HG03558 (cell line): ENCODE measurements around the gene MAST1.
"Not testable (repeated sequence)": the region's sequence is repeated elsewhere in the genome, so short reads cannot be mapped to it uniquely, and the experiment has no call there.

Experiments
- ATAC-seq: cut with Tn5 transposase; IDR thresholded peaks from one replicate; pipeline ENCODE4 v1.9.1; 2021; ENCODE audit warnings: moderate number of reproducible peaks; ENCODE audit not compliant: unreplicated experiment; ENCODE audit errors: extremely low read depth

The MAST1 gene

GRCh38 chr19:12800466-12800770 is 37.9 kb upstream of the MAST1 start:
- ATAC-seq = no peak

DNA sequence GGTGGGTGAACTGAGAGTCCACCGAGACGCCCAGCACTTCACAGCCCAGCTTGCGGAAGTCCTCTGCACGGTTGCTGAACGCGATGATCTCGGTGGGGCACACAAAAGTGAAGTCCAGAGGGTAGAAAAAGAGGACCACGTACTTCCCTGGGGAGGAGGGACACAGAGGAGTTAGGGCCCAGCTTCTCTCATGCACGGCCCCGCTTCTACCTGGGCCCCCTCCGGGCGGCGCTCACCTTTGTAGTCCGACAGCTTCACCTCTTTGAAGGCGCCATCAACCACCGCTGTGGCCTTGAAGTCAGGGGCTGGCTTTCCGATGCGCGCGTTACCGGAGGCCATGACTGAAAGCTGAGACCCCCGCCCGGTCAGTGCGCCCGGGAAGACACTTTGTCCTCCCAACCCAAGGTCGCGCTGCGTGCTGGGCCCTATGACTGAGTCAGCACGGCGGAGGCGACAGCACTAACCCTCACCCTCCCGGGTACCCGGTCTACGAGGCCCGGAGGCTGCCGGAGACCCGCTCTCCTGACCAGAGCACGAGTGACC is 37.3 kb upstream of the MAST1 start:
- no peak for ATAC-seq

GRCh38 chr19:12801466-12802266 is 36.6 kb upstream of the MAST1 start, which contains the start of the genes PRDX2 and THSD8:
Gene PRDX2 (minus strand): TSS chr19:12801800. CDS start chr19:12801261, 539 bp downstream.
Gene THSD8 (plus strand): TSS chr19:12802069. CDS start chr19:12802072, 3 bp downstream.
- ATAC-seq = no peak

DNA sequence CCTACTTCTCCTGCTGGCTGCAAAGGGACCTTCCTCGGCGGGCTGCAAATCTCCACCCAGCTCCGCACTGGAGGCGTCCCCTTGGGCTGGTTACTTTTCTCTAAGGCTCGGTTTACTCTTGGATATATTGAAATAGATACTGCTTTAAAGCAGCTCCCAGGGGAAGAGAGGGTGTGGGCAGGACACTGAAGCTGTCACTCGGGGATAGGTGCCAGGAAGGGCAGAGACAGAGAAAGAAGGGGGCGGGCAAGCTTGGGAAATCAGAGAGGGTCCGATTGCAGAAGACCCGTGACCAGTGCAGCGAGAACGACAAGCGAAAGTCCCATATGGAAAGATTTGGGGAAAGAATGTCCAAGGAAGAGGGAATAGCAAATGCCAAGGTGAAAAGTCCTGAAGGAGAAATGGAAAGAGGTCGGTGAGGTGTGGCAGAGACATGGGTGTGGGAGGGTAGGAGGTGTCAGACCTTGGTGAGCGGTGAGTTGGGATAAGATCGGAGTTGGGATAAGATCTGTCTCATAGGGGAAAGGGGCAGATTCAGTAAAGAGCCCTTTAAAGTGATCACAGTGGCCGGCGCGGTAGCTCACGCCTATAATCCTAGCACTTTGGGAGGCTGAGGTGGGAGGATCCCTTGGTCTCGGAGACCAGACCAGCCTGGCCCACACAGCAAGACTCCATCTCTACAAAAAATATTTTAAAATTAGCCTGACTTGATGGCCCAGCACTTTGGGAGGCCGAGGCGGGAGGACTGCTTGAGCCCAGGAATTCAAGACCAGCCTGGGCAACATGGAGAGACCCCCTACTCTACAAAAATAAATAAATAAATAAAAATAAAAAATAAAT is 35.8 kb upstream of the MAST1 start:
- no peak for ATAC-seq

GRCh38 chr19:12804051-12804450 is 34.3 kb upstream of the MAST1 start:
- no peak for ATAC-seq

DNA sequence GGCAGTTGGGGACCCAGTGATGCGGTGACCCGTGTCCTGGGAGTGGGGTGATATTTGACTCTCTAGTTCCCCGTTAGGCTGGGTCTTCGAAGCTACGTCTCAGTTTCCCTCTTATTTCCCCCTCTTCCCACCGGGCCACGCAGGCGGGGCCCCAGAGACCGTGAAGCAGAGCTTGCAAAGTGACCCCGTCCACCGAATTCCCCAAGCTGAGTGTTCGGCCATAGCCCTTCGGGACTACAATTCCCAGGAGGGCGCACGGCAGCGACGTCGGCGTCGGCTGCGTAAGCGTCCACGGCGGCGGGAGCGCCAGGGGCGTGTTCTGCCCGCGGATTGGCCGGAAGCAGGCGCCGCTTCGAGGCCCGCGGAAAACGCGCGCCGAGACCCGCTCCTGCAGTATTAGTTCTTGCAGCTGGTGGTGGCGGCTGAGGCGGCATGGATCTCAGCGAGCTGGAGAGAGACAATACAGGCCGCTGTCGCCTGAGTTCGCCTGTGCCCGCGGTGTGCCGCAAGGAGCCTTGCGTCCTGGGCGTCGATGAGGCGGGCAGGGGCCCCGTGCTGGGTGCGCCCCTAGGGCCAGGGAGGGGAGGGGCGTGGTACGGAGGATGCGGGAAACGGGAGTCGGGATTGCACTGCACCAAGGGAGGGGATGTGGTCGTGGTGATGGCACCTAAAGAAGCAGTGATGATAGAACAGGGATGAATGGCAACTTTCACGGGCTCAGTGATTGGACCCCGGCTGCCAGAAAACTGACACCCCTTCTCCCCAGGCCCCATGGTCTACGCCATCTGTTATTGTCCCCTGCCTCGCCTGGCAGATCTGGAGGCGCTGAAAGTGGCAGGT is 31.9 kb upstream of the MAST1 start, which contains the start of gene RNASEH2A:
Gene RNASEH2A, plus strand, starts transcription at position 343 of the 840 bp plus-strand sequence. Its CDS starts 90 bp downstream, at position 433.
- peak; percentile 48 for ATAC-seq

DNA sequence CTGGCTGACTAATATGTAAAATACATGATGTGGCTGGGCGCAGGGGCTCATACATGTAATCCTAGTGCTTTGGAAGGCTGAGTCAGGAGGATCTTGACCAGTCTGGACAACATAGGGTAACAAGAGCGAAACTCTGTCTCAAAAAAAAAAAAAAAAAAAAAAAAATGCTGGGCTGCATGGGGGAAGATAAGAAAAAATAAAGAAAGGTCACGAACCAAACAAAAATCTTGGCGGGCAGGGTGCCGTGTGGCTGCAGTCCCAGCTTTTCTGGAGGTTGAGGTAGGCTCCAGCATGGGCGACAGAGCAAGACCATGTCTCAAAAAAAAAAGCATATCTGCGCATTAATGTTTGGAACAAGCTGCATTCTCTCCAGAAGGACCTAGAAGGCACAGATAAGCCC is 23.2 kb upstream of the MAST1 start:
- ATAC-seq = no peak

DNA sequence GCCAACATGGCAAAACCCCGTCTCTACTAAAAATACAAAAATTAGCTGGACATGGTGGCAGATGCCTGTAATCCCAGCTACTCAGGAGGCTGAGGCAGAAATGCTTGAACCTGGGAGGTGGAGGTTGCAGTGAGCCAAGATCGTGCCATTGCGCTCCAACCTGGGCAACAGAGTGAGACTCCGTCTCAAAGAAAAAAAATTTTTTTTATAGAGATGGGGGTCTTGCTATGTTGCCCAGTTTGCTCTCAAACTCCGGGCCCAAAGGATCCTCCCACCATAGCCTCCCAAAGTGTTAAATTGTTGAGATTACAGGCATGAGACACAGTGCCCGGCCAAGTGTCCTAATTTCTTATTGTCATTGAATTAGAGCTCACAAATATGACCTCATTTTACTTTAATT is 21.1 kb upstream of the MAST1 start:
- not testable (repeated sequence) for ATAC-seq

DNA sequence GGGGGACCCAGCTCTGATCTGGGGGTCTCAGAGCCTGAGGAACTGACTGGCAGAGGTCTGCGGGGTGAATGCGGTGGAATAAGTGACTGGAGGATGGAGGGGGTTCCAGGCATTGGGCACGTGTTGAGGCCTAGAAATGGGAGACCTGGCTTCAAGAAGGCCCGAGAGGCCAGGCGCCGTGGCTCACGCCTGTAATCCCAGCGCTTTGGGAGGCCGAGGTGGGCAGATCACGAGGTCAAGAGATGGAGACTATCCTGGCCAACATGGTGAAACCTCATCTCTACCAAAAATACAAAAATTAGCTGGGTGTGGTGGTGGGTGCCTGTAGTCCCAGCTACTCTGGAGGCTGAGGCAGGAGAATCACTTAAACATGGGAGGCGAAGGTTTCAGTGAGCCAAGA is 20.5 kb upstream of the MAST1 start:
- ATAC-seq = not testable (repeated sequence)

DNA sequence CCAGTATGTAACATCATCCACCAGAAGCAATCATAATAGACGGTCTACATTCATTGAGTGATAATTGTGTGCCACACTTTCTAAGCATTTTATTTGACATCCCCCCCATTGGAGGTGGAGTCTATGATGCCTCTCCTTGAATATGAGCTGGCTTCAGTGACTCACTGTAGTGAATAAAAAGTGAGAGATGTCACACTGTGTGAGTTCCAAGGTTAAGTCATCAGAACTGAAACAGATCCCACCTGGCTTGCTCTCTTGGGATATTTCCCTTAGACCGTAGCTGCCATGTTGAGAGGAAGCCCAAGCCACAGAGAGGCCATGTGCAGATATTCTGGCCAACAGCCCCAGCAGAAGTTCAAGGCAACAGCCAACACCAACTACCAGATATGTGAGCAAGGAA is 16.6 kb upstream of the MAST1 start:
- ATAC-seq = no peak

DNA sequence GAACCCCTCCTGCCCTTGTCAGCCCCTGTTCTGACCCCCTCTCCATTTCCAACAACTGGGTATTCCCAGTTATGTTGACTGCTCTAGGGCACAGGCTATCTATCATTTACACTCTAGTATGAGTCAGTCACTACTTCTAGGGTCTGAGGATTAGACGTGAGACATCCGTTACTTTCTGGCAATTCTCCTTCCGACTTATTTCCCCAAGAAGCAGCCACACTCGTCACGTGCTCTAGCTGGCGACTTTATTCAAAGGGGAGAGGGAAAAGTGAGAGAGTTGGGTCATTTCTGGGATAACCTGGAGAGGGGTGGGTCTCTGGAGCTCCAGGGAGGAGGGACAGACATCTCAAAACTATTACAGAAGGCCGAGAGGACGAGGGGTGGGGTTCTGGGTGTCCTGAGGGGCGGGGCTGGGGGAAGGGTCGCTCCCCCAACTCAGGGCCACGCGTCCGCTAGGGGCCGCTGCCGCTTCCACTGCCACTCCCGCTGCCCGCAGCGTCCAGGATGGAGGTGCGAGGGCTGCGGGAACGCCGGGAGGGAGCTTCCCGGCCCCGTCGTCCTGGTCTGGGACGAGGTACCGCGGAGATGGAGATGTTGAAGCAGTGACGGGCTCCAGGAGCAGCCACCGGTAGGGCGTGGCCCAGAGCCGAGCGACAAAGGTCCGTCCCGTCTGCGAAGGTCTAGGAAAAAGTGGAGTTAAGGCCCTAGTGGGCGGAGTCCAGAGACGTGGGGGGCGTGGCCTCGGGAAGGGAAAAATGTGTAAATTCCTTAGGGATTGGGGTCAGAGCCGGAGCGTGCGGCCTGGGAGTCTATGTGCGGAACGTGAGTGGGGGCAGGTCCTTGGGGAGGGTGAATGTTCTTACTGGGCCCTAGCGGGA is 12.8 kb upstream of the MAST1 start:
- no peak for ATAC-seq

DNA sequence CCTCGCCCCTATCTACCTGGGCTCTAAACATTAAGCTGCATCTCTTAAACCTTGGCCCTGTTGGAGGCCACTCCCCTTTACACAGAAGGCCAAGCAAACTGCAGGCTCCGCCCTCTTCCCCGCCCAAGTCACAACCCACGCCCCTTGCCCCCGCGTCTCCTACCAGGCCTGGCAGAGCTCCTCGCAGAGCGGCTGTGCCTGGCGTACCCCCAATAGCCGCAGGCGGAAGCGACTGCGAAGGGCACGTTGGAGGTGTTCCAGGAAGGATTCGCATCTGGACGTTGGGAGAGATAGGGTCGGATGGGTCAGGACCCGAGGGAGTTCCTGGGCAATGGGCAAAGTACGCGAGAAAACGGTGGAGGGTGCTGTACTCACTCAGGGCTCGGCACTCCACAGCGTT is 9.8 kb upstream of the MAST1 start:
- ATAC-seq = no peak

GRCh38 chr19:12833418-12833737 is 4.9 kb upstream of the MAST1 start:
- no peak for ATAC-seq

- ATAC-seq = no peak
Measured at GRCh38 chr19:12833738-12834565, 4.4 kb upstream of the MAST1 start.

- ATAC-seq = no peak
Measured at GRCh38 chr19:12834566-12834943, 3.8 kb upstream of the MAST1 start, which contains the start of gene RTBDN. Gene RTBDN (minus strand): TSS chr19:12834579. CDS start chr19:12829979, 4,600 bp downstream.

GRCh38 chr19:12834976-12835757 is 3.1 kb upstream of the MAST1 start:
- ATAC-seq = no peak

GRCh38 chr19:12836529-12836863 is 1.8 kb upstream of the MAST1 start:
- ATAC-seq = no peak

DNA sequence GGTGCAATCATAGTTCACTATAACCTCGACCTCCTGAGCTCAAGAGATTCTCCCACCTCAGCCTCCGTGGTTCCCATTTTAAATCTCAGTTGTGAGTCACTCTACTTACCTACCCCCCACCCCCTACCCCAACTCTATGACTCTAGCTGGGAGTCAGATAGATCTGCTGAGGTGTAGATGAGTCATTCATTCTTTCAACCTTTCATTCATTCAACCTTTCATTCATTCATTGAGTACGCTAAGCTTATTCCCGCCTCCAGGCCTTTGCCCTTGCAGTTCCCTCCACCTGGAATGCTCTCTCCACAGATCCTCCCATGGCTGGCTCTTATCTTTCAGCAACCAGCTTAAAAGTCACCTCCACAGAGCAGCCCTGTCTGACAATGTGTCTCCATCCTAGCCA is 1.1 kb upstream of the MAST1 start:
- ATAC-seq = no peak
